HG03439 (cell line): ENCODE data around the gene PCGF3.
A peak's percentile ranks its signal among the peaks of the same experiment; 100 is the strongest.

ENCODE experiments used
- ATAC-seq: cut with Tn5 transposase; IDR thresholded peaks from one replicate; pipeline ENCODE4 v1.9.1; 2021; ENCODE audit warnings: mild to moderate bottlenecking, moderate library complexity; ENCODE audit not compliant: unreplicated experiment

Gene PCGF3

DNA sequence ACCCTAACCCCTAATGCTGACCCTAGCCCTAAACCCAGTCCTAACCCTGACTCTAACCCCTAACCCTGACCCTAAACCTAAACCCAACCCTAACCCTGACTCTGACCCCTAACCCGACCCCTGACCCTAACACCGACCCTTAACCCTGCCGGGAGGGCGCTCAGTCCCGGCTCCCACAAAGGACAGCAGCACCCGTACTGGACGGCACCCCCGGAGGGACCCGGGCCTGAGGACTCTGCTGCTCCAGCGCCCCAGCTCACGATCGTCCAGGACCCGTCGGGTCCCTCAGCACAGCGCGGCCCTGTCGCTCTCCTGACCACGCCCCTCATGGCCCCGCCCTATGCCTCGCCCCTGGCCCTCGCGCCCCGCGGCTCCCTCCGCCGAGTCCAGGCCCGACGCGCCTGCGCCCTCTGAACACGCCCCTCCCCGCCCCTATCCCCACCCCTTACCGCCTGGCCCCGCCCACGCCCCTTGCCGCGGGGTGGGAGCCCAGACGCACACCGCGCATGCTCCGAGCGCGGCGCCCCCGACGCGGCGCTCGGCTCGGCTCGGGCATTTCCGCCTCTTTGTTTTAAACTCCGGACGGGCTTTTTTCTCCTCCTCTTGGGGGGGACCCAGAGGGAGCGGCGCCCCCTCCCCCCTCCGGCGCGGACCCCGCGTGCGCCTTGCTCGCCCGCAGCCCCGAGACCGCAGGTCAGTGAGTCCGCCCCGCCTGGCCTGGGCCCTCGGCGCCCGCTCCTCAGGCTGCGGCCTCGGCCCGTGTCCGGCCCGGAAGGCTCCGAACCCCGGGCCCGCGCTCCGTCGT, at the start of gene PCGF3:
Gene PCGF3 (plus strand): TSS at position 555 of the 805 bp plus-strand sequence. CDS start 27,849 bp downstream, outside the sequence.
- peak; percentile 89 for ATAC-seq

DNA sequence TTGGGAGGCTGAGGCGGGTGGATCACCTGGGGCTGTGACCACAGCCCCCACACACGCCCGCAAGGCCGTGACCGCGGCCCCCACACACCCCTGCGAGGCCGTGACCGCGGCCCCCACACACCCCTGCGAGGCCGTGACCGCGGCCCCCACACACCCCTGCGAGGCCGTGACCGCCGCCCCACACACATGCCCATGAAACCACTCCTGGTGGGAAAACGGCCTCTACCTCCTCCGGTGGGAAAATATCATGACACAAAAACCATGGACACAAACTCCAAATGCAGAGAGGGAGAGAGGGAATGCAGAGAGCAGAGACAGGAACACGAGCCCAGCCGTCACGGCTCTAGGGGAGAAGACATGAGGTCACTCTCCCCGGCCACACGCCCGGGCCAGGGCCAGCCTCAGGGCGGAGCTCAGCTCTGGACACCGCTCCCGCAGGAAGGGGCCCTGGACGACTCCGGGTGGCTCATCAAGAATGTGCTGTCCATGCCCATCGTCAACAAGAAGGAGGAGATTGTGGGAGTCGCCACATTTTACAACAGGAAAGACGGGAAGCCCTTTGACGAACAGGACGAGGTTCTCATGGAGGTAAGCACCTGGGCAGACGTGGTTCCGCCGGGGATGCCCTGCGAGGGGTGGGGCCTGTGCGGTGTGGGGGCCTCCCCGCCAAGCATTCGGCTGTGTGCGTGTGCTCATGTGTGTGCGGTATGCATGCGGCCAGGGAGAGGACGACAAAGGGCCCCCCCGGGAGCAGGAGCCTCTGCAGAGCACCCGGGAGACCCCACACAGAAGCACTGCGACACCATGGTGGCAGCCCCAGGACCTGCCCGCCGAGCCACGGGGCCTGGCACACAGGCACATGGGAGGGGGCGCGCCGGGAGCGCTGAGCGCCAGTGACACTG, 48.9 kb upstream of the PCGF3 start:
- ATAC-seq, result no peak

DNA sequence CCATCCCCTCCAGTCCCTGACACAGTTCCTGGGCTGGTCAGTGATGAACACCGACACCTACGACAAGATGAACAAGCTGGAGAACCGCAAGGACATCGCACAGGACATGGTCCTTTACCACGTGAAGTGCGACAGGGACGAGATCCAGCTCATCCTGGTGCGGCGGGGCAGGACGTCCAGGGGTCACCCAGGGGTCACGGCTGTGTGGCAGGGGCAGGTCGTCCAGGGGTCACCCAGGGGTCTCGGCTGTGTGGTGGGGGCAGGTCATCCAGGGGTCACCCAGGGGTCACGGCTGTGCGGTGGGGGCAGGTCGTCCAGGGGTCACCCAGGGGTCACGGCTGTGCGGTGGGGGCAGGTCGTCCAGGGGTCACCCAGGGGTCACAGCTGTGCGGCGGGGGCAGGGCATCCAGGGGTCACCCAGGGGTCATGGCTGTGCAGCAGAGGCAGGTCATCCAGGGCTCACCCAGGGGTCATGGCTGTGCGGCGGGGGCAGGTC, 48.2 kb upstream of the PCGF3 start:
- ATAC-seq, result no peak

GRCh38 chr4:657834-658667, 47.6 kb upstream of the PCGF3 start:
- no peak for ATAC-seq

- no peak for ATAC-seq
Observed at GRCh38 chr4:658681-659667, 46.7 kb upstream of the PCGF3 start.

GRCh38 chr4:659851-660250, 45.8 kb upstream of the PCGF3 start:
- no peak for ATAC-seq

DNA sequence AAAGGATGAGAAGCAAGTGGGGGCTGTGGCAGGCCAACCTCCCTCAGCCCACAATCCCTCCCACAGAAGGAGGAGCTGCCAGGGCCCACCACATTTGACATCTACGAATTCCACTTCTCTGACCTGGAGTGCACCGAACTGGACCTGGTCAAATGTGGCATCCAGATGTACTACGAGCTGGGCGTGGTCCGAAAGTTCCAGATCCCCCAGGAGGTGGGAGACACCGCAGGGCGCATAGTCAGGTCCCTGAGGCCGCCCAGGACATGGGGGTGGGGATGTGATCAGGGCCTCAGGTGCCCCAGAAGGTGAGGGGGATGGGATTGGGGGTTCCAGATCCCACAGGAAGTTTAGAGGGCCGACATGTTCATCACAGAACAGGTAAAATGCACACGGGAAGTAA, 45.2 kb upstream of the PCGF3 start:
- ATAC-seq, result no peak

- ATAC-seq, result no peak
Observed at GRCh38 chr4:661231-661630, 44.4 kb upstream of the PCGF3 start.

GRCh38 chr4:661881-662761, 43.5 kb upstream of the PCGF3 start:
- no peak for ATAC-seq

GRCh38 chr4:663046-663437, 42.6 kb upstream of the PCGF3 start:
- no peak for ATAC-seq

DNA sequence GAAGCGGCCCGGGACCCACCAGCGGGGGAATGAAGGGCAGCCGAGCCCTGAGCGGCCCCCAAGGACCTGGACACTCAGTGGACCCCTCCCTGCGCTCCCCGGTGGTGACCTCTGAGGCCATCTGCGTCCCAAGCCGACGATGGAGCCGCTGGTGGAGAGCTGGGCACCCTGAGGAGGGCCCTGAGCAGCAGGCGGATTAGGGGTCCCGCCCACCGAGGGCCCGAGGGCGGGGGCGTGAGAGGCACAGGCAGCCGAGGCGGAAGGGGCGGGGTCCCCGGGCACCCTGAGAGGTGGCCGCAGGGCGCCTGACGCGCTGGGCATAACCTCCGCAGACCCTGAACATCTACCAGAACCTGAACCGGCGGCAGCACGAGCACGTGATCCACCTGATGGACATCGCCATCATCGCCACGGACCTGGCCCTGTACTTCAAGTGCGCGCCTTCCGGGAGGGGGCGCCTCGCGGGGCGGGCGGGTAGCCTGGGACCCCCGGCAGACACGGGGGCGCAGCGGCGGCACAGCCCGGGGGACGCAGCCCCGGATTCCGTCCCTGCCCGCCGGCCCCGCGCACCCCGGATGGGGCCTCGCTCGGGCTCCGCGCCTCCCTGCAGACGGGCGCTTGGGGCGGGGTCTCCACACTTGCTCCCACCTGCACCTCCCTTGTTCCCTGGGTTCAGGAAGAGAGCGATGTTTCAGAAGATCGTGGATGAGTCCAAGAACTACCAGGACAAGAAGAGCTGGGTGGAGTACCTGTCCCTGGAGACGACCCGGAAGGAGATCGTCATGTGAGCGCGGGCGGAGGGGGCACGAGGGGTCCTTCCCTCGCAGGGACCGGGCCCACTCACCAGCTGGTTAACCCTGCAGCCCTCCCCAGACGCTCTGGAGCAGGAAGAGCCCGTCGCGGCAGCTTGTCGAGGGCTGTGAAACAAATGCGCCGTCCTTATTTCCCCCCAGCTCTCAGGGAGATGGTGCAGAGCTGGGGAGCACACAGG, 41.9 kb upstream of the PCGF3 start:
- ATAC-seq, result no peak

- no peak for ATAC-seq
Observed at GRCh38 chr4:664713-665231, 40.9 kb upstream of the PCGF3 start.

- no peak for ATAC-seq
Observed at GRCh38 chr4:665381-665750, 40.3 kb upstream of the PCGF3 start.

DNA sequence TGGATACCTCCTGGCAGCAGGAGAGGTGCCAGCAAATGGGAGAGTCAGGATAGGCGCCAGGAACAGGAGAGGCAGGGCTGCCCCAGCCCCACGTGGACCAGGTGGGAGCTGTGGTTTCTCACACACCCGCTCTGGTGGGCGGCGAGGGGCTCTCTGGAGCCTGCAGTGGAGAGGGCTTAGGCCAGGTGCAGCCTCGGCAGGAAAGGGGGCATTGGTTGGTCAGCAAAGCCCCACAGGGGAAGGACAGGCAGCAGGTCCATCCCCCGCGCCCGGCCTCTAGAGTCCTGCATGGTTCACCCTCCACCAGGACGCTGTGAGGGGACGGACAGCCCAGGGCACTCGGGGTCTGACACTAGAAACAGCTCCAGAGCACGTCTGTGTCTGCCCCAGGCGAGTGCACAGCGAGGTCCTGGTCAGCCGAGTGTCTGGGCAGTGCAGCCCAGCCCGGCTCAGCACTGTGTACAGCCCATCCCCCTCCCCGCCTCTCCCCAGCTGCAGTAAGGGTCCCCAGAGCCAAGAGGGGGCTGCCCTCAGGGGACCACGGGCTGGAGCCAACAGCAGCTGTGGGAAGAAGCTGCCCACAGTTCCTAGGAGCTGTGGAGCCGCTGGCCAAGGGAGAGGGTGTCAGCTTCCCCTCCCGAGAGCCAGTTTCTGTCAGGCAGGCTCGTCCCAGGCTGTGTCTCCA, 39.7 kb upstream of the PCGF3 start:
- ATAC-seq, result no peak

DNA sequence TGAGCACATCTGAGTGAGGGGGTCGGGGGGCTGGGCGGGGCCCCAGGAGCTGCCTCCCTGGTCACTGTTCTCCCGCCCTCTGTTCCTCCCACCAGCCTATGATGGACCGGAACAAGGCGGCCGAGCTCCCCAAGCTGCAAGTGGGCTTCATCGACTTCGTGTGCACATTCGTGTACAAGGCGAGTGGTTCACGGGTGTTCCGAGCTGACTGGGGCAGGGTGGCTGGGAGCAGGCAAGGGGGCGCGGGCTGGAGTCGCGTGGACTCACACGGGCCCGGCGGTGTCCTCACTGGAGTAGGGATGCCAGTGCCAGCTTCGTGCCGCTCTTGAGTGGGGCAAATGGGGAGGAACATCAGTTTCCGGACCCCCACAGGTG, 39.2 kb upstream of the PCGF3 start:
- no peak for ATAC-seq

GRCh38 chr4:666822-667544, 38.6 kb upstream of the PCGF3 start:
- ATAC-seq, result no peak
